ENCODE results near the gene MMP3.

Gene MMP3

GRCh38 chr11:102831489-102832440, 11.6 kb downstream of the MMP3 start:
- no peak for DNase-seq

- no peak for DNase-seq
These were observed 12.3 kb downstream of the MMP3 start for GRCh38 chr11:102831128-102831488.

GRCh38 chr11:102830001-102830727, 13.2 kb downstream of the MMP3 start:
- DNase-seq, result no peak

- no peak for DNase-seq
These were observed 14.0 kb downstream of the MMP3 start for GRCh38 chr11:102829316-102830000.

- DNase-seq, result no peak
These were observed 18.9 kb downstream of the MMP3 start for GRCh38 chr11:102824556-102824955.

GRCh38 chr11:102819491-102819890, 23.9 kb downstream of the MMP3 start:
- no peak for DNase-seq

GRCh38 chr11:102813484-102813883, 29.9 kb downstream of the MMP3 start:
- DNase-seq, result no peak

GRCh38 chr11:102812188-102812587, 31.2 kb downstream of the MMP3 start:
- no peak for DNase-seq

- DNase-seq, result peak; percentile 4
These were observed 32.3 kb downstream of the MMP3 start for GRCh38 chr11:102810950-102811660.

GRCh38 chr11:102809971-102810370, 33.4 kb downstream of the MMP3 start:
- DNase-seq, result no peak

GRCh38 chr11:102807921-102808320, 35.5 kb downstream of the MMP3 start:
- DNase-seq, result no peak

- no peak for DNase-seq
These were observed 37.1 kb downstream of the MMP3 start for GRCh38 chr11:102806296-102806695.

- DNase-seq, result no peak
These were observed 41.1 kb downstream of the MMP3 start for GRCh38 chr11:102802341-102802740.

- DNase-seq, result no peak
These were observed 42.6 kb downstream of the MMP3 start for GRCh38 chr11:102800767-102801166.

- no peak for DNase-seq
These were observed 43.6 kb downstream of the MMP3 start for GRCh38 chr11:102799681-102800340.

GRCh38 chr11:102798012-102798746, 45.2 kb downstream of the MMP3 start, which contains the start of gene MMP1:
Gene MMP1, minus strand, starts transcription at chr11:102798160. Its CDS starts 68 bp downstream, at chr11:102798092.
- DNase-seq, result no peak

- no peak for DNase-seq
These were observed 49.0 kb downstream of the MMP3 start for GRCh38 chr11:102794382-102794781.

- no peak for DNase-seq
These were observed 49.6 kb downstream of the MMP3 start for GRCh38 chr11:102793677-102794290.

GRCh38 chr11:102792604-102793003, 50.8 kb downstream of the MMP3 start:
- DNase-seq, result no peak

- DNase-seq, result no peak
These were observed 52.0 kb downstream of the MMP3 start for GRCh38 chr11:102791271-102792036.
